Parathyroid adenoma (tissue), 2 donors: ENCODE results near the gene ACSL5.

ENCODE experiments used
- H2AFZ ChIP-seq: fragments of 300-600 bp; sonication (generic); one replicate; pipeline ENCODE4 v1.7.0; 2017; ENCODE audit warnings: antibody characterized with exemption, mild to moderate bottlenecking
- H3K27ac ChIP-seq: fragments of 300-600 bp; sonication (generic); one replicate; pipeline ENCODE4 v1.7.0; 2017
- H3K27me3 ChIP-seq: fragments of 300-600 bp; sonication (generic); one replicate; pipeline ENCODE4 v1.7.0; 2017; ENCODE audit warnings: low read length; ENCODE audit not compliant: control insufficient read depth, insufficient read depth
- H3K36me3 ChIP-seq: fragments of 300-600 bp; sonication (generic); one replicate; pipeline ENCODE4 v1.7.0; 2017; ENCODE audit warnings: low read length; ENCODE audit not compliant: control insufficient read depth, insufficient read depth
- H3K4me1 ChIP-seq: fragments of 300-600 bp; sonication (generic); one replicate; pipeline ENCODE4 v1.7.0; 2017; ENCODE audit warnings: control low read depth
- H3K4me2 ChIP-seq: fragments of 300-600 bp; sonication (generic); one replicate; pipeline ENCODE4 v1.7.0; 2017; ENCODE audit warnings: low read length
- H3K4me3 ChIP-seq: fragments of 300-600 bp; sonication (generic); one replicate; pipeline ENCODE4 v1.7.0; 2017; ENCODE audit warnings: low read depth, low read length
- H3K79me2 ChIP-seq: fragments of 300-600 bp; sonication (generic); one replicate; pipeline ENCODE4 v1.7.0; 2017; ENCODE audit warnings: control low read depth
- H3K9ac ChIP-seq: fragments of 300-600 bp; sonication (generic); one replicate; pipeline ENCODE4 v1.7.0; 2017; ENCODE audit warnings: mild to moderate bottlenecking
- H3K9me3 ChIP-seq: fragments of 300-600 bp; sonication (generic); one replicate; pipeline ENCODE4 v1.7.0; 2017; ENCODE audit warnings: low read length; ENCODE audit not compliant: control insufficient read depth
- TF ChIP-seq, protein P1 (sequence below): fragments of 300-600 bp; sonication (generic); IDR thresholded peaks from one replicate; pipeline ENCODE4 v1.7.0; 2017; ENCODE audit warnings: antibody characterized with exemption, mild to moderate bottlenecking
- donor health status: primary hyperparathyroidism.

The ACSL5 gene

DNA sequence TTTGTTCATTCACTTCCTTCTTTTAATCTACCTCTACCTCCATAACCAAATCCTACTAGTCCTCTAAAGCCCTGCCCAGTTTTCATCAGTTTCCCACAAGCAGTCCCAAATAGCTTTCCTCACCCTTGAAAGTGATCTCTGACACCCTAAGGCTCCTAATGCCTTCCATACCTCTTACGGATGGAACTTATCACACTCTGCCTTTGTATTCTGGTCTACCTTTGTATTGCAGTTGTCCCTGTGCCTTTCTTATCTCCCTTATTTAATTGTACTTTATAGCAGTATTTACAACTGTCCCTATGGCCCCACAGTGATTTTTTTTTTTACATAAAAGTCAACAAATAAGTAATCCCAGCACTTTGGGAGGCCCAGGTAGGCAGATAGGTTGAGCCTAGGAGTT, 33.8 kb downstream of the ACSL5 start:
- no peak overlapping the region for H3K27ac ChIP-seq
- TF ChIP-seq, protein P1, sequence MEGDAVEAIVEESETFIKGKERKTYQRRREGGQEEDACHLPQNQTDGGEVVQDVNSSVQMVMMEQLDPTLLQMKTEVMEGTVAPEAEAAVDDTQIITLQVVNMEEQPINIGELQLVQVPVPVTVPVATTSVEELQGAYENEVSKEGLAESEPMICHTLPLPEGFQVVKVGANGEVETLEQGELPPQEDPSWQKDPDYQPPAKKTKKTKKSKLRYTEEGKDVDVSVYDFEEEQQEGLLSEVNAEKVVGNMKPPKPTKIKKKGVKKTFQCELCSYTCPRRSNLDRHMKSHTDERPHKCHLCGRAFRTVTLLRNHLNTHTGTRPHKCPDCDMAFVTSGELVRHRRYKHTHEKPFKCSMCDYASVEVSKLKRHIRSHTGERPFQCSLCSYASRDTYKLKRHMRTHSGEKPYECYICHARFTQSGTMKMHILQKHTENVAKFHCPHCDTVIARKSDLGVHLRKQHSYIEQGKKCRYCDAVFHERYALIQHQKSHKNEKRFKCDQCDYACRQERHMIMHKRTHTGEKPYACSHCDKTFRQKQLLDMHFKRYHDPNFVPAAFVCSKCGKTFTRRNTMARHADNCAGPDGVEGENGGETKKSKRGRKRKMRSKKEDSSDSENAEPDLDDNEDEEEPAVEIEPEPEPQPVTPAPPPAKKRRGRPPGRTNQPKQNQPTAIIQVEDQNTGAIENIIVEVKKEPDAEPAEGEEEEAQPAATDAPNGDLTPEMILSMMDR, result no peak
- H3K4me2 ChIP-seq, result no peak overlapping the region
- H2AFZ ChIP-seq, result no peak overlapping the region
- no peaks in the 10 kb centered on the region for H3K4me1 ChIP-seq
- H3K9me3 ChIP-seq, result no peaks in the 10 kb centered on the region
- no peak overlapping the region for H3K4me3 ChIP-seq
- no peaks in the 10 kb centered on the region for H3K27me3 ChIP-seq
- H3K79me2 ChIP-seq, result no peaks in the 10 kb centered on the region
- no peaks in the 10 kb centered on the region for H3K36me3 ChIP-seq
- no peak overlapping the region for H3K9ac ChIP-seq

DNA sequence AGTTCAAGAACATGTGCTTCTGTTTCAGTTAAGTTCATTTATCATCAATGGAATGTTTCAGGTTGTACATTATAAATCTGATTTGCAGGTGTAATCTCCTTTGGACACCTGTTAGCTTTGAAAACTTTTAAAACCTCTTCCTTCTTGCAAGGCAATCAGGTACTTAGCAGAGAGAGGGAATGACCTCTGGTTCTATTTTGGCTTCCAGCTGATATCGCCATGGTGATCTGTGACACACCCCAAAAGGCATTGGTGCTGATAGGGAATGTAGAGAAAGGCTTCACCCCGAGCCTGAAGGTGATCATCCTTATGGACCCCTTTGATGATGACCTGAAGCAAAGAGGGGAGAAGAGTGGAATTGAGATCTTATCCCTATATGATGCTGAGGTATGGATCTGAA, 35.4 kb downstream of the ACSL5 start:
- Histone ChIP-seq H3K4me3 (no peak overlapping the region), H3K27ac (no peak overlapping the region), H3K4me2 (no peak overlapping the region)

DNA sequence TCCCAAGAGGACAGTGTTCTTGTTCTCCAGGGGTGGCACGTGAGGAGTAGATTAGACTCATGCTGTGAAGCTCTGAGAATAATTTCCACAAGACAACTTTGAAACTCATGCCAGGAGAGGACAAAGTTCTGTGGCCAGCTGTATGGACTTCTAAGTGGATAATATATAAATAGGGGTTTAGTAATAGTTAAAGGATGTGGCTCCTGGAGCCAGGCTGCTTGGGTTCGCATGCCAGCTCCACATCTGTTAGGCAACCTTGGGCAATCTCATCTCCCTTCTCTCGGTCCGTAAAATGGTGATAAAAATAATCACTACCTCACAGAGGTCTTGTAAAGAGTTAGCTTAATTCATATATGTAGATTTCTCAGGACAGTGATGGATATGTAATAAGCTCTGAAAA, 35.8 kb downstream of the ACSL5 start:
- Histone ChIP-seq H3K9me3 (no peaks in the 10 kb centered on the region), H3K9ac (no peak overlapping the region), H3K4me1 (no peaks in the 10 kb centered on the region), H3K36me3 (no peaks in the 10 kb centered on the region), H2AFZ (no peak overlapping the region), H3K27me3 (no peaks in the 10 kb centered on the region), H3K4me3 (no peak overlapping the region), H3K79me2 (no peaks in the 10 kb centered on the region), H3K4me2 (no peak overlapping the region), H3K27ac (no peak overlapping the region)
- TF ChIP-seq, protein P1, result no peak

More for the DNA sequence above, 35.4 kb downstream of the ACSL5 start:
- Histone ChIP-seq H3K27me3 (no peaks in the 10 kb centered on the region), H3K79me2 (no peaks in the 10 kb centered on the region), H3K4me1 (no peaks in the 10 kb centered on the region), H3K36me3 (no peaks in the 10 kb centered on the region), H2AFZ (no peak overlapping the region), H3K9me3 (no peaks in the 10 kb centered on the region), H3K9ac (no peak overlapping the region)
- TF ChIP-seq, protein P1, result no peak

DNA sequence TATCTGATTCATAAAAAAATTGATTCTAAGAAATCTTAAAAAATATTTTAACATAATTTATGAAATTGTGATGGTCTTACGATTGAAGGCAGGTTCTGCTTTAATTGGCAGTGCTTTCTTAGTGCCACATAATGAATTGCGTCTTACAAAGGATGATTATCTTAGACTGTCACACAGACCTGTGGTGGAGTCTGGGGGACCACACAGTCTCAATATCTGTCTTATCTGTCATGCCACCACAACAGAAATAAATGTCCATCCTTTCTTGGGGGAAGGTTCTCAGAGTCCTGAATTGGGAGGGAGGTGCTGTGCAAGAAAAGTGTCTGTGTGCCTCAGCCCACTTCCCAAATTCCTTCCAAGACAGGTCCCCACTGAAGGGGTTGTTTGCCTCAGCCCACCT, 38.8 kb downstream of the ACSL5 start:
- TF ChIP-seq, protein P1, result no peak
- Histone ChIP-seq H3K4me2 (no peak overlapping the region), H3K4me3 (no peak overlapping the region), H3K27ac (no peak overlapping the region), H3K4me1 (no peaks in the 10 kb centered on the region), H3K79me2 (no peaks in the 10 kb centered on the region), H2AFZ (no peak overlapping the region), H3K9me3 (no peaks in the 10 kb centered on the region), H3K36me3 (no peaks in the 10 kb centered on the region), H3K27me3 (no peaks in the 10 kb centered on the region), H3K9ac (no peak overlapping the region)

DNA sequence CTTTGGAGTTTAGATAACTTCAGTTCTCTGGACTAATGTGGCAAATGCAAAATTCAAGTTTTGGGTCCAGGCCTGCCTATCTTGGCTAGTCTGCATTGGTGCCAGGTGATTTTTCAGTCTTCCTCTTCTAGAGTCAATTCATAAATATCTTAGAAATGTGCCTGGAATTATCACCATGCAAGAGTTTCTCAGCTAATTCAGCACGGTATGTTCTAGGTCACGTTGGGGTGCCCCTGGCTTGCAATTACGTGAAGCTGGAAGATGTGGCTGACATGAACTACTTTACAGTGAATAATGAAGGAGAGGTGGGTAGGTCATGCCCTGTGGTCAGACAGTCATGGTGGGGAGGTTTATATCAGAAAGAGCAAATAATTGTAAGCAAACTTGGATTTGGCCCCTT, 47.8 kb downstream of the ACSL5 start:
- no peaks in the 10 kb centered on the region for H3K27me3 ChIP-seq
- H3K9me3 ChIP-seq, result no peaks in the 10 kb centered on the region
- no peaks in the 10 kb centered on the region for H3K36me3 ChIP-seq
- TF ChIP-seq, protein P1, result no peak
- no peak overlapping the region for H3K4me3 ChIP-seq
- H3K4me2 ChIP-seq, result no peak overlapping the region
- no peak overlapping the region for H3K9ac ChIP-seq
- H3K79me2 ChIP-seq, result no peaks in the 10 kb centered on the region
- H2AFZ ChIP-seq, result no peak overlapping the region
- no peak overlapping the region for H3K27ac ChIP-seq
- no peaks in the 10 kb centered on the region for H3K4me1 ChIP-seq
